WTC11 (cell line): ENCODE data around the gene SLC39A3.

Experiments used
- FOXP1 ChIP-seq: sonication (generic); formaldehyde crosslinking; IDR thresholded peaks from 2 replicates; pipeline ENCODE4 v1.8.0; 2022; ENCODE audit warnings: missing genetic modification reagents, mild to moderate bottlenecking, moderate library complexity, borderline replicate concordance
- TF ChIP-seq, protein P1 (sequence below): fragments of 200-600 bp; IDR thresholded peaks from 2 replicates; pipeline ENCODE4 v1.8.0; 2022; ENCODE audit warnings: antibody characterized with exemption

- TF ChIP-seq, protein P1, sequence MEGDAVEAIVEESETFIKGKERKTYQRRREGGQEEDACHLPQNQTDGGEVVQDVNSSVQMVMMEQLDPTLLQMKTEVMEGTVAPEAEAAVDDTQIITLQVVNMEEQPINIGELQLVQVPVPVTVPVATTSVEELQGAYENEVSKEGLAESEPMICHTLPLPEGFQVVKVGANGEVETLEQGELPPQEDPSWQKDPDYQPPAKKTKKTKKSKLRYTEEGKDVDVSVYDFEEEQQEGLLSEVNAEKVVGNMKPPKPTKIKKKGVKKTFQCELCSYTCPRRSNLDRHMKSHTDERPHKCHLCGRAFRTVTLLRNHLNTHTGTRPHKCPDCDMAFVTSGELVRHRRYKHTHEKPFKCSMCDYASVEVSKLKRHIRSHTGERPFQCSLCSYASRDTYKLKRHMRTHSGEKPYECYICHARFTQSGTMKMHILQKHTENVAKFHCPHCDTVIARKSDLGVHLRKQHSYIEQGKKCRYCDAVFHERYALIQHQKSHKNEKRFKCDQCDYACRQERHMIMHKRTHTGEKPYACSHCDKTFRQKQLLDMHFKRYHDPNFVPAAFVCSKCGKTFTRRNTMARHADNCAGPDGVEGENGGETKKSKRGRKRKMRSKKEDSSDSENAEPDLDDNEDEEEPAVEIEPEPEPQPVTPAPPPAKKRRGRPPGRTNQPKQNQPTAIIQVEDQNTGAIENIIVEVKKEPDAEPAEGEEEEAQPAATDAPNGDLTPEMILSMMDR, result no peak
- TF ChIP-seq FOXP1 (CRISPR knock-in tag), result no peak
Observed at GRCh38 chr19:2706251-2706650, 33.6 kb downstream of the SLC39A3 start.
